ENCODE data around the gene CDH23.

The CDH23 gene

GRCh38 chr10:71528371-71529206 is 131.9 kb downstream of the CDH23 start:
- no peaks in the 10 kb centered on the region for H3K9me2 ChIP-seq (replicated peaks; ENCODE audit: low read depth, low read length)
- no peaks in the 10 kb centered on the region for H3F3A ChIP-seq (ENCODE audit: low read depth)
- H3K9ac ChIP-seq (ENCODE audit: low read depth, low read length, poor library complexity, severe bottlenecking) = no peak overlapping the region
- TF ChIP-seq, protein P1, sequence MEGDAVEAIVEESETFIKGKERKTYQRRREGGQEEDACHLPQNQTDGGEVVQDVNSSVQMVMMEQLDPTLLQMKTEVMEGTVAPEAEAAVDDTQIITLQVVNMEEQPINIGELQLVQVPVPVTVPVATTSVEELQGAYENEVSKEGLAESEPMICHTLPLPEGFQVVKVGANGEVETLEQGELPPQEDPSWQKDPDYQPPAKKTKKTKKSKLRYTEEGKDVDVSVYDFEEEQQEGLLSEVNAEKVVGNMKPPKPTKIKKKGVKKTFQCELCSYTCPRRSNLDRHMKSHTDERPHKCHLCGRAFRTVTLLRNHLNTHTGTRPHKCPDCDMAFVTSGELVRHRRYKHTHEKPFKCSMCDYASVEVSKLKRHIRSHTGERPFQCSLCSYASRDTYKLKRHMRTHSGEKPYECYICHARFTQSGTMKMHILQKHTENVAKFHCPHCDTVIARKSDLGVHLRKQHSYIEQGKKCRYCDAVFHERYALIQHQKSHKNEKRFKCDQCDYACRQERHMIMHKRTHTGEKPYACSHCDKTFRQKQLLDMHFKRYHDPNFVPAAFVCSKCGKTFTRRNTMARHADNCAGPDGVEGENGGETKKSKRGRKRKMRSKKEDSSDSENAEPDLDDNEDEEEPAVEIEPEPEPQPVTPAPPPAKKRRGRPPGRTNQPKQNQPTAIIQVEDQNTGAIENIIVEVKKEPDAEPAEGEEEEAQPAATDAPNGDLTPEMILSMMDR (conservative IDR thresholded peaks at IDR 0.05; ENCODE audit: low read length) = no peak
- TF ChIP-seq EZH2phosphoT487 (IDR thresholded peaks at IDR 0.05; ENCODE audit: borderline replicate concordance) = no peak
- H3K36me3 ChIP-seq (ENCODE audit: insufficient read depth, low read length) = no peaks in the 10 kb centered on the region
- H4K20me1 ChIP-seq (ENCODE audit: insufficient read depth, low read length, poor library complexity, severe bottlenecking) = no peaks in the 10 kb centered on the region
- H3K27me3 ChIP-seq (ENCODE audit: insufficient read depth, low read length, poor library complexity, severe bottlenecking) = peaks cover 4% of the 10 kb centered on the region
- no peak overlapping the region for H3K4me2 ChIP-seq (ENCODE audit: low read depth, low read length, poor library complexity, severe bottlenecking)
- no peak overlapping the region for H3K4me3 ChIP-seq (ENCODE audit: low read length, poor library complexity, severe bottlenecking)
- H3K9me3 ChIP-seq (ENCODE audit: insufficient read depth, low read depth, low read length) = no peaks in the 10 kb centered on the region
- H3K4me1 ChIP-seq (ENCODE audit: insufficient read depth, low read length, poor library complexity, severe bottlenecking) = peaks cover 6% of the 10 kb centered on the region
- H3K79me2 ChIP-seq (ENCODE audit: insufficient read depth, low read length) = no peaks in the 10 kb centered on the region
- no peak overlapping the region for H2AFZ ChIP-seq (ENCODE audit: low read length)

DNA sequence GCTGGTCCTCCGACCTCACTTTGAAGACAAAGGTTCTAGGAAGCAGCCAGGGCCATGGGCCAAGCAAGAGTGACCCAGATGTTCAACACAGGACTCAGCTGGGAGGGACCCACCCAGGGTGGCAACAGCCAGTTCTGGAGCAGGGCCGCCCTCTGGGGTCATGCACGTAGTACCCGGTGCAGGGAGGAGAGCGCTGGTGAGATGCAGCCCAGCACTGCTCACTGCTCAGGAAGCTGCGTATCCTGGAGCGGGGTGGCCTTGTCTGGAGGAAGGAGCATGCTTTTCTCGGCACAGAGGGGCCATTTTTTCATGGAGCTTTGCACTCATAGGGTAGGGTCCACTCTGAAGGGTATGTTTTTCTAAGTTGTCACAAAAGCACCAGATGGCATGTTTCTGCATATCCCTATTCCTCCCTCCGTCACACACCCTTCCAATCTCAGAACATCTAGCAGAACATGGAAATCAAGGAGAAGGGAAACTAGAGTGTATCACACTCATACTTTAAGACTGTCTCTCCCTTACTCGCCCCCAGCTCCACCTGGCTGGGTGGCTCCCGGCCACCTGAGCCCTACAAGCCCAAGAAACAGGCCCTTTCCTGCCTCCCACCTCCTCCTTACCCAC is 132.6 kb downstream of the CDH23 start:
- no peak overlapping the region for H3K9ac ChIP-seq (ENCODE audit: low read depth, low read length, poor library complexity, severe bottlenecking)
- peaks cover 6% of the 10 kb centered on the region for H3K4me1 ChIP-seq (ENCODE audit: insufficient read depth, low read length, poor library complexity, severe bottlenecking)
- H3F3A ChIP-seq (ENCODE audit: low read depth) = no peaks in the 10 kb centered on the region
- no peaks in the 10 kb centered on the region for H3K36me3 ChIP-seq (ENCODE audit: insufficient read depth, low read length)
- TF ChIP-seq EZH2phosphoT487 (IDR thresholded peaks at IDR 0.05; ENCODE audit: borderline replicate concordance) = no peak
- TF ChIP-seq, protein P1 (conservative IDR thresholded peaks at IDR 0.05; ENCODE audit: low read length) = no peak
- no peaks in the 10 kb centered on the region for H3K9me2 ChIP-seq (replicated peaks; ENCODE audit: low read depth, low read length)
- no peak overlapping the region for H2AFZ ChIP-seq (ENCODE audit: low read length)
- H4K20me1 ChIP-seq (ENCODE audit: insufficient read depth, low read length, poor library complexity, severe bottlenecking) = no peaks in the 10 kb centered on the region
- H3K4me3 ChIP-seq (ENCODE audit: low read length, poor library complexity, severe bottlenecking) = no peak overlapping the region
- H3K9me3 ChIP-seq (ENCODE audit: insufficient read depth, low read depth, low read length) = no peaks in the 10 kb centered on the region
- no peaks in the 10 kb centered on the region for H3K79me2 ChIP-seq (ENCODE audit: insufficient read depth, low read length)
- H3K4me2 ChIP-seq (ENCODE audit: low read depth, low read length, poor library complexity, severe bottlenecking) = no peak overlapping the region
- H3K27me3 ChIP-seq (ENCODE audit: insufficient read depth, low read length, poor library complexity, severe bottlenecking) = peaks cover 10% of the 10 kb centered on the region

GRCh38 chr10:71530781-71531180 is 134.1 kb downstream of the CDH23 start:
- Histone ChIP-seq H4K20me1 (ENCODE audit: insufficient read depth, low read length, poor library complexity, severe bottlenecking) (no peaks in the 10 kb centered on the region), H3K79me2 (ENCODE audit: insufficient read depth, low read length) (no peaks in the 10 kb centered on the region), H3K4me3 (ENCODE audit: low read length, poor library complexity, severe bottlenecking) (no peak overlapping the region), H3K9me2 (replicated peaks; ENCODE audit: low read depth, low read length) (no peaks in the 10 kb centered on the region), H3K9ac (ENCODE audit: low read depth, low read length, poor library complexity, severe bottlenecking) (no peak overlapping the region), H3K9me3 (ENCODE audit: insufficient read depth, low read depth, low read length) (no peaks in the 10 kb centered on the region), H3F3A (ENCODE audit: low read depth) (no peaks in the 10 kb centered on the region), H3K36me3 (ENCODE audit: insufficient read depth, low read length) (no peaks in the 10 kb centered on the region), H3K4me2 (ENCODE audit: low read depth, low read length, poor library complexity, severe bottlenecking) (no peak overlapping the region), H2AFZ (ENCODE audit: low read length) (no peak overlapping the region), H3K27me3 (ENCODE audit: insufficient read depth, low read length, poor library complexity, severe bottlenecking) (peaks cover 10% of the 10 kb centered on the region), H3K4me1 (ENCODE audit: insufficient read depth, low read length, poor library complexity, severe bottlenecking) (peaks cover 6% of the 10 kb centered on the region)
- TF ChIP-seq, protein P1 (conservative IDR thresholded peaks at IDR 0.05; ENCODE audit: low read length) = no peak
- no peak for TF ChIP-seq EZH2phosphoT487 (IDR thresholded peaks at IDR 0.05; ENCODE audit: borderline replicate concordance)

All from Loucy (cell line).